GM12878 (cell line): ENCODE measurements around the gene CUL4A. TPM values are rescaled to one million over a fixed set of nuclear protein-coding genes. Genes with fewer than 3 reads are reported as not detected.
A peak's percentile ranks its signal among the peaks of the same experiment; 100 is the strongest.

Experiments used
- ATAC-seq: fragments of 200-7000 bp; cut with Tn5 transposase; 3 replicates; pipeline ENCODE4 v1.9.1; 2020; ENCODE audit warnings: mild to moderate bottlenecking, moderate library complexity
- BruUV-seq: library from RNA; stranded (reverse); fragments of 400-500 nt; replicated peaks from 2 replicates; lab custom pipeline; 2021; lab: Mats Ljungman, UMichigan
- CTCF ChIA-PET: fragments of 300-600 bp; sonication (Branson Sonifier 250); formaldehyde crosslinking; extraction: SDS; loops from one replicate; lab custom pipeline; 2021; ENCODE audit warnings: inconsistent platforms; lab: Yijun Ruan, JAX
- POLR2A ChIA-PET: fragments of 350-600 bp; formaldehyde crosslinking; extraction: SDS; loops from one replicate; lab custom pipeline; 2021; ENCODE audit warnings: inconsistent platforms; lab: Charles Lee
- RAD21 ChIA-PET: fragments of 300-600 bp; sonication (Branson Sonifier 250); formaldehyde crosslinking; loops from one replicate; lab custom pipeline; 2023; ENCODE audit warnings: antibody characterized with exemption; ENCODE audit not compliant: unreplicated experiment; lab: Charles Lee
- SMC1A ChIA-PET: fragments of 300-600 bp; sonication (Branson Sonifier 250); formaldehyde crosslinking; loops from one replicate; lab custom pipeline; 2023; ENCODE audit not compliant: unreplicated experiment, uncharacterized antibody; lab: Charles Lee
- DNase-seq: peaks from one replicate; pipeline ENCODE4 v3.0.0-alpha.2; 2011; ENCODE audit warnings: low read depth, low spot score
- FAIRE-seq: peaks from 3 replicates; lab custom pipeline; 2011; peaks lifted over from hg19 to GRCh38; lab: Jason Lieb, UNC
- H2AFZ ChIP-seq: 2 replicates; pipeline ENCODE4 v1.6.0; 2011; ENCODE audit warnings: low read depth, low read length, control low read depth; ENCODE audit not compliant: control insufficient read depth
- H3K27ac ChIP-seq: 2 replicates; pipeline ENCODE4 v1.5.1; 2011; ENCODE audit warnings: control low read depth; ENCODE audit not compliant: control insufficient read depth, insufficient read depth
- H3K27me3 ChIP-seq, 2 experiments: replicated peaks in 1 of 2; 2 replicates each; pipeline versions ENCODE4 v1.6.0 to v1.6.1; 2011; ENCODE audit warnings: low read length in 1 of 2; ENCODE audit not compliant: control insufficient read depth in 2 of 2, insufficient read depth in 2 of 2
- H3K36me3 ChIP-seq, 2 experiments: 2 replicates each; pipeline ENCODE4 v1.5.1; 2011; ENCODE audit warnings: low read length in 1 of 2; ENCODE audit not compliant: control insufficient read depth in 2 of 2, insufficient read depth in 2 of 2
- H3K4me1 ChIP-seq: 2 replicates; pipeline ENCODE4 v1.6.1; 2011; ENCODE audit warnings: mild to moderate bottlenecking, low read length, moderate library complexity, mixed read lengths; ENCODE audit not compliant: control insufficient read depth, insufficient read depth
- H3K4me2 ChIP-seq: 2 replicates; pipeline ENCODE4 v1.6.0; 2011; ENCODE audit warnings: control low read depth; ENCODE audit not compliant: control insufficient read depth, insufficient read depth
- H3K4me3 ChIP-seq: fragments of 200-600 bp; sonication (generic); 2 replicates; pipeline ENCODE4 v1.5.1; 2016
- H3K79me2 ChIP-seq: 2 replicates; pipeline ENCODE4 v1.6.0; 2011; ENCODE audit warnings: low read length; ENCODE audit not compliant: control insufficient read depth, insufficient read depth
- H3K9ac ChIP-seq: 2 replicates; pipeline ENCODE4 v1.8.0; 2011; ENCODE audit warnings: low read length, control low read depth, mixed read lengths; ENCODE audit not compliant: control insufficient read depth, insufficient read depth
- H3K9me3 ChIP-seq: replicated peaks from 3 replicates; pipeline ENCODE4 v1.5.1; 2011; ENCODE audit warnings: mild to moderate bottlenecking, low read length; ENCODE audit not compliant: control insufficient read depth, insufficient read depth
- H4K20me1 ChIP-seq: 2 replicates; pipeline ENCODE4 v1.6.0; 2011; ENCODE audit not compliant: control insufficient read depth, insufficient read depth
- BCL3 ChIP-seq: IDR thresholded peaks from 2 replicates; pipeline ENCODE4 v1.6.1; 2011; ENCODE audit warnings: borderline replicate concordance, low read depth, mild to moderate bottlenecking, moderate library complexity, low read length; ENCODE audit not compliant: insufficient read depth, poor library complexity, severe bottlenecking
- E4F1 ChIP-seq: fragments of 450-650 bp; IDR thresholded peaks from 2 replicates; pipeline ENCODE4 v1.6.1; 2018; ENCODE audit warnings: borderline replicate concordance, mild to moderate bottlenecking; ENCODE audit not compliant: partially characterized antibody
- PRDM15 ChIP-seq: fragments of 450-650 bp; formaldehyde crosslinking; IDR thresholded peaks from 2 replicates; pipeline ENCODE4 v1.4.0; 2020; ENCODE audit warnings: mild to moderate bottlenecking, moderate library complexity
- RFX5 ChIP-seq: IDR thresholded peaks from 2 replicates; pipeline ENCODE4 v1.6.1; 2011; ENCODE audit warnings: low read depth, low read length, improper control_type of control experiment
- WGBS: methylation state at CpG from one replicate; pipeline ENCODE4 v1.1.6; 2016; ENCODE audit warnings: low lambda C conversion rate; ENCODE audit not compliant: insufficient replicate concordance, insufficient coverage; ENCODE audit errors: missing lambda C conversion rate; 5-methylcytosine and 5-hydroxymethylcytosine counted together
- in situ Hi-C: fragments of 300-500 bp; cut with MboI; formaldehyde crosslinking; loops from 9 replicates; pipeline ENCODE4 v1.14.3; 2018; ENCODE audit warnings: mixed read lengths
- intact Hi-C: fragments of 100-400 bp; cut with micrococcal nuclease; formaldehyde crosslinking; loops from one replicate; pipeline ENCODE4 v1.14.2; 2022; ENCODE audit not compliant: unreplicated experiment
- polyA plus RNA-seq, 11 experiments: library from polyadenylated mRNA; depleted of rRNA in 4 of 11; unstranded in 6 of 11; stranded (reverse) in 5 of 11; fragments of >200 nt; fragmentation: Nextera tagmentation in 4 of 11; fragmentation: Illumina TruSeq in 1 of 11; extraction: Ambion mirVana in 4 of 11; extraction: Trizol in 1 of 11; gene quantifications; 1 replicate in 1 of 11; 2 replicates in 10 of 11; pipeline versions ENCODE4 v1.2.1 to v1.2.3, GENCODE V29; 2011 to 2016; ENCODE audit warnings: inconsistent platforms in 2 of 11, missing spikeins in 2 of 11, low read depth in 1 of 11
- total RNA-seq, 4 experiments: library from RNA; depleted of rRNA in 3 of 4; stranded (reverse); fragments of >200 nt in 3 of 4; fragmentation: Illumina TruSeq in 1 of 4; extraction: Trizol in 1 of 4; gene quantifications; 2 replicates each; pipeline versions ENCODE4 v1.2.1 to v1.2.3, GENCODE V29; 2013 to 2021

CUL4A gene
- total and polyA plus RNA-seq, 10 of the 15 experiments (the other 5 are each of a cell fraction or from before 2014, with no cell fraction given), result 19.7 to 74.3 (median 55.6) TPM

GRCh38 chr13:113186061-113186900, 23.1 kb upstream of the CUL4A start (continued):
- no peak for TF ChIP-seq PRDM15
- no peak for TF ChIP-seq E4F1

GRCh38 chr13:113187263-113187669, 22.1 kb upstream of the CUL4A start:
- no peak overlapping the region for H3K27ac ChIP-seq
- no peak overlapping the region for H3K4me3 ChIP-seq
- no peak for DNase-seq
- TF ChIP-seq BCL3, result peak; percentile 24
- TF ChIP-seq RFX5, result no peak
- no peaks in the 10 kb centered on the region for H4K20me1 ChIP-seq
- WGBS, result over 99% methylated on average over 9 of the region's 9 CpGs
- no peaks in the 10 kb centered on the region for H3K27me3 ChIP-seq
- ChIA-PET SMC1A (interaction anchor here (1.2 kb wide), 1 partner anchor 14 kb away, joined by 3 read pairs; no protein-coding TSS in a partner anchor), CTCF (no interaction called here), POLR2A (interaction anchor here (0.5 kb wide), 1 partner anchor 933 kb away, joined by 3 read pairs; no protein-coding TSS in a partner anchor), RAD21 (no interaction called here)
- intact Hi-C loops, result no loop called here
- no TSS peak for BruUV-seq
- no peak overlapping the region for H3K4me2 ChIP-seq
- FAIRE-seq, result no peak
- H3K79me2 ChIP-seq, result no peaks in the 10 kb centered on the region; the same call in 1 of the 2 replicates
- H3K4me1 ChIP-seq, result peaks cover 13% of the 10 kb centered on the region
- H2AFZ ChIP-seq, result no peak overlapping the region
- in situ Hi-C loops, result no loop called here
- peaks cover 13% of the 10 kb centered on the region; the same call in 2 of the 3 replicates for H3K9me3 ChIP-seq
- no peak overlapping the region for H3K9ac ChIP-seq
- no peak for ATAC-seq
- H3K36me3 ChIP-seq, result peaks cover 3 to 27% of the 10 kb centered on the region in 2 experiments
